ES-I3 (cell line): ENCODE results near the gene SDF4.

Source experiments
- H3K36me3 ChIP-seq: 2 replicates; pipeline ENCODE4 v1.6.1; 2013; ENCODE audit warnings: mild to moderate bottlenecking, low read length, control low read depth, moderate library complexity; ENCODE audit not compliant: insufficient read depth
- H3K4me1 ChIP-seq: 2 replicates; pipeline ENCODE4 v1.6.1; 2013; ENCODE audit warnings: mild to moderate bottlenecking, control low read depth, low read length; ENCODE audit not compliant: insufficient read depth
- H3K9ac ChIP-seq: 2 replicates; pipeline ENCODE4 v1.6.1; 2013; ENCODE audit warnings: low read depth, mild to moderate bottlenecking, low read length, moderate library complexity
- H3K9me3 ChIP-seq: 2 replicates; pipeline ENCODE4 v1.6.1; 2013; ENCODE audit warnings: mild to moderate bottlenecking, low read length, moderate library complexity; ENCODE audit not compliant: control insufficient read depth, insufficient read depth

The SDF4 gene, protein sequence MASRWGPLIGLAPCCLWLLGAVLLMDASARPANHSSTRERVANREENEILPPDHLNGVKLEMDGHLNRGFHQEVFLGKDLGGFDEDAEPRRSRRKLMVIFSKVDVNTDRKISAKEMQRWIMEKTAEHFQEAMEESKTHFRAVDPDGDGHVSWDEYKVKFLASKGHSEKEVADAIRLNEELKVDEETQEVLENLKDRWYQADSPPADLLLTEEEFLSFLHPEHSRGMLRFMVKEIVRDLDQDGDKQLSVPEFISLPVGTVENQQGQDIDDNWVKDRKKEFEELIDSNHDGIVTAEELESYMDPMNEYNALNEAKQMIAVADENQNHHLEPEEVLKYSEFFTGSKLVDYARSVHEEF

DNA sequence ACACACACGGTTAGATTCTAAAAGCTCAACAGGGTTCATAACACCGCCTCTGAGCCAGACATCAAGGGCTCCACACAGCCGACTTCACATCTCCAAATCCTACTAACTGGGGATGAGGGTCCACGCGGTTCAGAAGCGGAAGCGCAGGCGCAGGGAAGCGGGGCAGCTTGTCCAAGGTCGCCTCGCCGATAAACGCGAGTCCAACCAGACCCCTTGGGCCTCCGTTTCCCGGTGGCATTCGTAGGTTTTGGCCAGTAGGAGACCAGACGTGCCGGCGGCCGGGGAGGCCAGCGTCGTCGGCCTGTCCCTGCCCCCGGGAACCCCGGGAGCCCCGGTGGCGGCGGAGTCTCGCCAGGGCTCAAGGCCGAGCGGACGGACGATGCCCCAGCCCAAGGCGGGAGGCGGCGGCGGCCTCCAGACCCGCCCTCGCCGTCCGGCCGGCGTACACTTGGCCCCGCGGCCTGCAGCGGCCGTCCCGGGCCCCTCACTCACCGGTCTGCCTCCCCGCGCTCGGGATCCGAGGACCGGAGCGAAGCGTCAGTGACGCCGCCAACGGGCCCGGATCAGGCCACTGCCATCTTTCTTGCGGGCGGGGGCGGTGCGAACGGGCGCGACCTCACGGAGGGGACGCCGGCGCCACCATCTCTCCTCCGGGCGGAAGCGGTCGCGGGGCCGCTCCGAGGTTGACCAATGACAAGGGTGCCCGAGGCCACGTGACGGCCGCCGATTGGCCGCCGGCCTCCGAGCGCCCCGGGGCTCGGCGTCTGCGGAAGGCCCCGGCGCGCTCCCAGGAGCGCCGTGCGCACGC, at the start of gene SDF4:
TSS of gene SDF4 (minus strand) at position 602 of the 808 bp plus-strand sequence. CDS start 3,229 bp downstream, outside the sequence.
- Histone ChIP-seq H3K9ac (peak within 1 kb of the TSS; percentile 91), H3K9me3 (no peaks in the 10 kb centered on the region), H3K36me3 (no peaks in the 10 kb centered on the region), H3K4me1 (no peaks in the 10 kb centered on the region)

DNA sequence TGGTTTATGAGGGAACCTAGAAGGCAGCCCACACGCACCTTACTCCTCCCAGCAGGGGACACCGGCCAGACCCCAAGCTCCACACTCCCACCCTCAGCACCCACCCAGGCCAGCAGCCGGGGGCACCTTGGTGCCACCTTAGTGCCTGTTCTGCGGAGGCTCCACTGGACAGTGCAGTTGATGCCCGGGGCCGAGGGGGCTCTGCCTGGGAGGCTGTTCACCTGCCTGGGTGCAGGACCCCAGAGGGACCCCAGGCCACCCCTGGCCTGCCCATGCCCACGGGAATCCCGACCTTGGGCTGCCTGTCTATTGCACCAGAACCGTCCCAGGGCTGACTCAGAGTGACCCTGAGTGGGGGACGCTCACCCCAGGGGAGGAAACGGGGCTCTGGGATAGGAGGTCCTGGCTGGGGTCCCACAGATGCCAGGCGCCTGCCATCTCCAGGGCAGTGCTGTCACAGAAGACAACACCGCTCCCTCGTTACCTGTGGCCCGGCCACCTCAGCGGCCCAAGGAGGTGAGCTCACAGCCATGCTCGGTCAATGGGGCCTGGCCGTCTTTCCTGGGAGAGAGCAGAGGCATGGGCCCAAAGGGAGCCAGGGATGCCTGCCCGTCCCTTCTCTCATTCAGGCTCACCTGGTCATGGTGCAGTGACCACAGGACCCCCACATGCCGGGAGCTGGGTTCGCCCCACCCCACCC, 49.1 kb upstream of the SDF4 start:
- no peaks in the 10 kb centered on the region for H3K9me3 ChIP-seq
- no peak overlapping the region for H3K9ac ChIP-seq
- H3K36me3 ChIP-seq = no peaks in the 10 kb centered on the region
- H3K4me1 ChIP-seq = no peaks in the 10 kb centered on the region

DNA sequence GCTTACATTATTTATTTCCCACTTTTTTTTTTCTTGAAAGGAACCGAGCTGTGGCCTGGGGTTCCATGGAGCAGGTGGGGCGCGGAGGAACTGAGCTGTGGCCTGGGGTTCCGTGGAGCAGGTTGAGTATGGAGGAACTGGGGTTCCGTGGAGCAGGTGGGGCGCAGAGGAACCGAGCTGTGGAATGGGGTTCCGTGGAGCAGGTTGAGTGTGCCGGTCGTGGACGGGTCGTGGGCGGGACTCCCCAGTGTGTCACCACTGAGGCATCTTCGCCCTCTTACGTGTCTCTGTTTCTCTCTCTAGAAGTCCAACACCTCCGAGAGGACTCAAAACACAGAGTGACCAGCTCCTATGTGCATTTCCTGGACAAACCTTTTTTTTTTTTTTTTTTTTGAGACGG, 47.2 kb upstream of the SDF4 start:
- Histone ChIP-seq H3K9ac (no peak overlapping the region), H3K4me1 (no peaks in the 10 kb centered on the region), H3K9me3 (no peaks in the 10 kb centered on the region), H3K36me3 (no peaks in the 10 kb centered on the region)

DNA sequence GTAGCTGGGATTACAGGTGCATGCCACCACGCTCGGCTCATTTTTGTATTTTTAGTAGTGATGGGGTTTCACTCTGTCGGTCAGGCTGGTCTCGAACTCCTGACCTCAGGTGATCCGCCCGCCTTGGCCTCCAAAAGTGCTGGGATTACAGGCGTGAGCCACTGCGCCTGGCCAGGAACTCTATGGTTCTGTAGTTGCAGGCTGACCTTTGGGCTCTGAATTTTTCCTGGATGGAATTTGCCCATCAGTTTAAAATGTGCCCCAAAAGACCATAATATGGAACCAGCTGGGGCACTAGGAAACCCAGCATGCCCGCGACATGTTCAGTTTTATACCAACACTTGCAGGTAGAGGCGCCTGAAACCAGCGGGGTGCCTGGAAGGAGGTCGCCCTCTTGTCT, 46.8 kb upstream of the SDF4 start:
- H3K9me3 ChIP-seq = no peaks in the 10 kb centered on the region
- no peak overlapping the region for H3K9ac ChIP-seq
- no peaks in the 10 kb centered on the region for H3K4me1 ChIP-seq
- H3K36me3 ChIP-seq = no peaks in the 10 kb centered on the region

DNA sequence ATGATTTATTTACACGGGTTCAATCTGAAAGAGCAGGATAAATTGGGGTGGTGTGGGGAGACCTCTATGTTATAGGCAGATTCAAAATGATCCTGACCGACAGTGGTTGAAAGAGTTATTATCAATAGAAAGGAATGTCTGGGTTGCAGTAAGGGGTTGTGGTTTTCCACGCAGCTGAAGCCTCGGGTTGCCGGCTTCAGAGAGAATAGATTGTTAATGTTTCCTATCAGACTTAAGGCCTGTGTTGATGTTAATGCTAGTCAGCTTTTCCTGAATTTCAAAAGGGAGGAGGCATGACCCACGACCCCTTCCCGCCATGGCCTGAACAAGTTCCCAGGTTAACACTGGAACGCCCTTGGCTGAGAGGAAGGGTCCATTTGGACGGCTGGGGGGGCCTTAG, 44.0 kb upstream of the SDF4 start:
- Histone ChIP-seq H3K4me1 (peaks cover 4% of the 10 kb centered on the region; the same call in 1 of the 2 replicates), H3K9me3 (no peaks in the 10 kb centered on the region), H3K9ac (no peak overlapping the region), H3K36me3 (no peaks in the 10 kb centered on the region)

DNA sequence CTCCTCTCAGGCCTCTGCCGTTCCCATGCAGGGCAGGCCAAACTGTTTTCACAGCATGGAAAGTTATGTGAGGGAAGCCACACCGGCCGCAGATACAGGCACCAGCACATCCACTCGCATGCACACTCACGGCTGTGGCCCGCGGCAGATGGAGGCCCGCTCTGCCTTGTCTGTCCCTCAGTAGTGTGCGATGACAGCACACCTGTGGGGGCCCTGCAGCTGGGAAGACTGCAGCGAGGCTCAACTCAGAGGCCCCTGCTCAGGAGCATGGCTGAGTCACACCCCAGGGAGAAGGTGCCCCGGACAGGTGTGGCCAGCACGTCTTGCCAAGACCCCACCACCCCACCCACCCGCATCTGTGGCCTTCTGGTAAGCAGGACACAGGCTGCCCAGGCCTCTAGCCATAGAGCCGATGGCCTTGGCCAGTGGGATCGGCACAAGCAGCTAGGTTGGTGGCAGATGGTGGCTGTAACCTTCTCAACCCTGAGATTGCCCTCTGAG, 43.2 kb upstream of the SDF4 start:
- Histone ChIP-seq H3K9me3 (no peaks in the 10 kb centered on the region), H3K9ac (no peak overlapping the region), H3K4me1 (peaks cover 4% of the 10 kb centered on the region; the same call in 1 of the 2 replicates), H3K36me3 (no peaks in the 10 kb centered on the region)

DNA sequence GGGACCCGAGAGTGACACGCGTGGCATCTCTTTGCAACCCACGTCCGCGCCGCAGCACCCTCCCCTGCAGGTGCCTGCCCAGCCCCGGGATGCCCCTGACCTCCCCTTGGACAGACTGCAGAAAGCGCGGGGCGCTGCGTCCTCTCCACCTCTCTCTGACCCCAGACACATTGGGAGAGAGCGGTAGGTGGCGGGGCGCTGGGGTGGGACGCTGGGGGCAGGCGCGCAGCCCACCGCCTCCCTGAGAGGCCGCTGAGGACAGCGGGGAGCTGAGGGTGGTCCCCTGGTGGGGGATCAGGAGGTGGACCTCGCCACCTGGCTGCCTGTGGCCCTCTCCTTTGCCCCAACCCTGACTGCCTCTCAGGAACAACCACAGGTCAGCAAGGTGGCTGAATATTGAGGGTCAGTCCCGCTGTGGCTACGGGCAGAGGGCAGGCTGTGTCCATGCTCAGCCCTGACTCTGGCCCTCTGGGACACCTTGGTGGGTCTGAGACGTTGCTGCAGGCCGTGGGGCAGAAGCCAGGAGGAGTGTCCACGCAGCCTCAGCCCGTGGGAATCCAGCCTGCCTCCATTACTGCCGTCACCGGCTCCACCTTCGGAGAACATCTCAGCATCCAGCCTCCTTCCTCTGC, 42.6 kb upstream of the SDF4 start:
- no peaks in the 10 kb centered on the region for H3K9me3 ChIP-seq
- H3K9ac ChIP-seq = peak overlapping the region; percentile 72
- peaks cover 4% of the 10 kb centered on the region; the same call in 1 of the 2 replicates for H3K4me1 ChIP-seq
- H3K36me3 ChIP-seq = no peaks in the 10 kb centered on the region

DNA sequence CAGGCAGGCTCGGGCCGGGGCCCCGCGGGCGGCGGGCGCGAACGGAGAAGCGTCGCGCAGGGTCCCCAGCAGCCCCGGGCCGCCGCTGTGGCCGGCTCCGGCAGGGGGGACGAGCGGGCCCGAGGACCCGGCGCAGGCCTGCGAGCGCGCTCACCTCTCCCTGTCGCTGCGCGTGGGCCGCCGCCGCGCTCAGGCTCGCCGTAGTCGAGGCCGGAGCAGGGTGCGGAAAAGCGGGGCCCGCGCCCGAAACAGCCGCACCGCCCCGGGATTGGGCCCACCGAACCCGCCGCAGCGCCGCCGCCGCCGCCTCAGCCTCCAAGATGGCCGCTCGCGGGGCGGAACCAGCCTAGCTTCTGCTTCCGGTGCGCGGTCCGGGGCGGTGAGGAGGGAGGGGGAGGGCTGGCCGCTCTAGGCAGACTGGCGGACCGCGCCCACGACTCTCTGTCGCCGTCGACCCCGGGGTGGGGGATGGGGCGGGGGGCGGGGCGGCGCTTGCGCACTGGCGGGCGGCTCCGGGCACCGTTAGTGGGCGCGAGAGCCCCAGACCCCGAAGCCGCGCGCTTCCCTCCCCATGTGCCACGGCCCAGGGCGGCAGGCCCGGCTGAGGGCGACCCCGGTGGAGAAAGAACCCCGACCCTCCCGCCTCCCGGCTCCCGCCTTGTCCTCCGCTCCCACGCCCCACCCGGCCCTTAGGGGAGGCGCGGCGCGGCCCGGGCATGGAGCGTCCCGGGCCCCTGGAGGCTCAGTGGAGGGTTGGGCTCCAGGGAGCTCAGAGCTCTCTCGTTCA, 41.9 kb upstream of the SDF4 start, which contains the start of gene UBE2J2:
TSS of gene UBE2J2 (minus strand) at position 343 of the 787 bp plus-strand sequence. CDS start 5,862 bp downstream, outside the sequence.
- H3K36me3 ChIP-seq = no peaks in the 10 kb centered on the region
- peak within 1 kb of the TSS; percentile 89 for H3K9ac ChIP-seq
- no peaks in the 10 kb centered on the region for H3K9me3 ChIP-seq
- peaks cover 4% of the 10 kb centered on the region; the same call in 1 of the 2 replicates for H3K4me1 ChIP-seq

DNA sequence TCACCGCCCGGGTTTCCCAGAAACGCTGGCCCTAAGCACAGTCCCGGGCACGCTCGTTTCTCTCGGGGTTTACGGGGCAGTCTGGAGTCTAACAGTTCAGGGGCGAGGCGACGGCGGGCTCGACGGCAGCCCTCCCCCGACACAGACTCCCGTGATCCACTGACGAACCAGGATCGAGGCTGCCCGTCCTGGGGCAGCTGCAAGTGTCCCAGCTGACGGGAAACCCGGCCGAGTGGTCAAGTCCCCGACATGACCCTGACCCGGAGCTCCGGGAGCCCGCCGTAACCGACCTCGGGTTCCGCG, 41.4 kb upstream of the SDF4 start:
- peaks cover 4% of the 10 kb centered on the region; the same call in 1 of the 2 replicates for H3K4me1 ChIP-seq
- no peaks in the 10 kb centered on the region for H3K9me3 ChIP-seq

DNA sequence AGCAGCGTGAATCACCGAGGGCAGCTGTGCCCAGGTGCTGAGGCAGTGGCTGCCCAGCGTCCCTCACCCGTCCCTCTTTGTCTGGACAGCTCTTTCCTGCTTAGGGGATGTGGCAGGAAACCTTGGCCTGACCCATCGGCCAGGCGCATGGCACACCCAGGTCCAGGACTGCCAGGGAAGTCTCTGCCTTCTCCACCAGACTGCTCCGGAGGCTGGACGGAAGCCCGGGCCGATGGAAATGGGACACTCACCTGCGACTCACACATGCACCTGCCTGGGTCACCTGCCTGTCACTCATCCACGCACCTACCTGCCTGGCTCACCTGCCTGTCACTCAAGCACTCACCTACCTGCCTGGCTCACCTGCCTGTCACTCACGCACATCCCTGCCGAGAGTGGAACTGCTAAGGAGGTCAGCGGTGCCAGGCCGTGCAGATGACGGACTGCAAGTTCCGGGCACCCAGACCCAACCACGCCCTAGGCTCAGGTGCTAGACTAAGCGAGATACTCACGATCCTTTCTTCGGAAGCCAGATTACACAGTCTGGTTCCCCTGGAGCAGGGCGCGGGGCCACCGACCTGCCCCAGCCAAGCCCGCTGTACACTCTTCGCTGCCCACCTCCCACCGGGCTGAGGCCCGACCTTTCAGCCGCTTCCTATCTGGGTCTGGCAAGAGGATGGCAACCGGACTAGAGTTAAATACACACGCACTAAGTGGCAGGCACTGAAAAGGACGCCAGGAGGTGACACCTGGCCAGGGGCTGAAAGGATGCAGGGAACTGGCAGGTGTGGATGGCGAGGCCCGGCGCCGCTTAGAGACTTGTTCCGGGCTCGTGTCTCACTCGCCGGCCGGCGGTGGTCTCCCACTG, 40.8 kb upstream of the SDF4 start:
- 0 out of 2 replicates have a peak, but pooled peaks cover under 1% of the 10 kb centered on the region for H3K36me3 ChIP-seq
- peaks cover 4% of the 10 kb centered on the region; the same call in 1 of the 2 replicates for H3K4me1 ChIP-seq
- H3K9me3 ChIP-seq = no peaks in the 10 kb centered on the region
- H3K9ac ChIP-seq = peak overlapping the region; percentile 89

More for the DNA sequence above, 41.4 kb upstream of the SDF4 start:
- no peaks in the 10 kb centered on the region for H3K36me3 ChIP-seq
- peak overlapping the region; percentile 89 for H3K9ac ChIP-seq

DNA sequence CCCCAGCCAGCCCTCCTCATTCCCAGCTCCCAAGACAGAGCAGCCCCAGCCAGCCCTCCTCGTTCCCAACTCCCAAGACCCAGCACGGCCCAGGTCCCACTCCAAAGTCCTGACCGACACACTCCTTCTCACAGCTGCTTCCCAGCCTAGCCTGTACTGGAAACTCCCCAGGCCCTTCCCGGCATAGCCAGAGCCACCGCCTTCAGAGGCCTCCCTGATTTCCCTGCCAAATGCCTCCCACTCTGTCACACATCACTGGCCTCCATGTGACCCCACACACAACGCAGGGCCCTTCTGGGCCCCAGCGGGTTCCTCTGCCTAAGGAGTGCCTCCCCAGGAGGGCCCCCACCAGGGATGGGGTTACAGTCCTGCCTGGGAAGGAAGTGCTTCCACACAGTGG, 39.0 kb upstream of the SDF4 start:
- H3K4me1 ChIP-seq = peaks cover 4% of the 10 kb centered on the region; the same call in 1 of the 2 replicates
- H3K9ac ChIP-seq = no peak overlapping the region
- no peaks in the 10 kb centered on the region for H3K9me3 ChIP-seq
- peaks cover 9% of the 10 kb centered on the region; the same call in 1 of the 2 replicates for H3K36me3 ChIP-seq

DNA sequence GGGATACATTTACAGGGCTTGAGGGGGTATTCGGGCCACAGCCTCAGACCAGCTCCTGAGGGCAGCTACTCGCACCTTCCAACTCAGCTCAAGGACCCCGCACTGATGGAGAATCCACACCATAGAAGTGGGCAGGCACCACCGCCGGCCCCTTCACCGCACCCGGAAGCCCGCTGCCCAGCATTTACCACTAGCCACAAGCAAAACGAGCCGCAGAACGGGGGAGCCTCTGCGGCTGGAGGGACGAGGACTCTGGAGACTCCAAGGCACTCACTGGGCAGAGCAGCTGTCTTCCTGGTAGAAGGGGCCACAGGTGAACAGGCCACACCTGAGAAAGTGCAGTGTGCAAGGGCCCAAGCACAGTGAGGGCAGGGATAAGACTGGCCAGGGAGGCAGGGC, 36.5 kb upstream of the SDF4 start:
- Histone ChIP-seq H3K36me3 (peaks cover 13% of the 10 kb centered on the region), H3K9ac (no peak overlapping the region), H3K9me3 (no peaks in the 10 kb centered on the region), H3K4me1 (peaks cover 4% of the 10 kb centered on the region; the same call in 1 of the 2 replicates)
